ENCODE measurements around the gene OSBPL1A.

- TF ChIP-seq EZH2phosphoT487 (conservative IDR thresholded peaks at IDR 0.05; ENCODE audit: low read length) (no peak), CTCF (IDR thresholded peaks at IDR 0.05; ENCODE audit: insufficient read depth, low read length, poor library complexity, severe bottlenecking) (no peak)
Measured at GRCh38 chr18:24214144-24214543, 183.5 kb downstream of the OSBPL1A start.

All from SU-DHL-6 (cell line).